HG02840 (cell line): ENCODE results near the gene OR7C2.

ENCODE experiments used
- ATAC-seq: cut with Tn5 transposase; IDR thresholded peaks from one replicate; pipeline ENCODE4 v1.9.1; 2021; ENCODE audit warnings: mild to moderate bottlenecking, moderate library complexity, moderate number of reproducible peaks; ENCODE audit not compliant: unreplicated experiment, low FRiP score

Gene OR7C2

DNA sequence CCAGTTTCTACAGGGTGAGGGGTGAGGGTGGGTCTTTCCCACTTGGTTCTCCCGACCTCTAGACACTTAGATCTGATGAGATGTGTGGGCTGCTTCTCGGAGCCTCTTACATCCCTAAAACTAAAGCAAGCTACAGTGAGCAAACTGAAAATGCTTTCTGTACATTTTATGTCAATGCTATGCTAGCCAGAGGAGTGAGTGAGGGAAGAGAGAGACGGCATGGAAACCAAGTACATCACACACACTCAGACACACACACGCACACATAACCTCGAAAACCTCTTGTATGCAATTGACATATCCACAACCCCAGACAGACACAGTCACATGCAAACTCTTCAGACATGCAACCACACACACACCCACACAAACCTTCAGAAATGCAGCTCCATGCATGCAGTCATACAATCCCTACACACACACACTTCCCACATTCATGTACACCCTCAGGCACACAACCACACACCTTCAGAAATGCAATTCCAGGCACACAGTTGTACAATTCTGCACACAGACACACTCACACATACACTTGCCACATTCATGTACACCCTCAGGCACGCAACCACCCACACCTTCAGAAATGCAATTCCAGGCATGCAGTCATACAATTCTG lies 37.0 kb downstream of the OR7C2 start:
- ATAC-seq = no peak

DNA sequence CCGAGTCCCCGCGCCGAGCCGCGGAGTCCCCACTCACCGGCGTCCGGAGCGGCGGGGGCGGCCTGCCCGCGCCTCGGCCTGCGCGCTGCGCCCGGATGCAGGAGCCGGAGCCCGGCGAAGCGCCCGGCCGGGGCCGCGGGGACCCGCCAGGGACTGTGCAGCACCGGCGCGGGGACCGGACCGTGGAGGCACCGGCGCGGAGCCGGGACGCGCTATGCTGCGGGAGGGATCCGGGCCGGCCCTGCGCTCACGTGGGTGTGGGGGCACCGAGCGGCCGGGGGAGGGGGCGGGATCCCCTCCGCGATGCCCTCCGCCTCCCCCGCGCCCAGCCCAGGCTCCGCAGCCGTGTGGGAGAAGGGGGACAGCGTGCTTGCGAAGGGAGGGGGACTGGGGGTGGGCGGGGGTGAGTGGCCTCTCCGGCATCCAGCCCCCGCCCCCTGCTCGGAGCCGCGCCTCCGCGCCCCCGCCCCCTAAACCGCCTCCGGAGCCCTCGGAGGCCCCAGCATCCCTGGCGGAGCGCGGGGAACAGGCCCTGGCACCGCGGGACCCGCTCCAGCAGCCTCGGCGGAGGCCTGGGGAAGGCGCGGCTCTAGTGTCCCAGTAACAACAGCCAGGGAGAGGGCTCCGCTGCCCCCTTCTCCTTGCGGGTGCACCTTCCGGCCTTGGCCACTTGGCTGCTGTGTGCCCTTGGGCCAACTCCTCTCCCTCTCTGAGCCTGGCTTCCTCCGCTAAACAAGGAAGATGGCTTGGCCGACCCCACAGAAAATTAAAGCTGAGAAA lies 38.4 kb downstream of the OR7C2 start, which contains the start of gene SLC1A6:
SLC1A6 (minus strand) TSS at position 389 of the 780 bp plus-strand sequence. CDS start 6,954 bp downstream, outside the sequence.
- ATAC-seq = no peak

DNA sequence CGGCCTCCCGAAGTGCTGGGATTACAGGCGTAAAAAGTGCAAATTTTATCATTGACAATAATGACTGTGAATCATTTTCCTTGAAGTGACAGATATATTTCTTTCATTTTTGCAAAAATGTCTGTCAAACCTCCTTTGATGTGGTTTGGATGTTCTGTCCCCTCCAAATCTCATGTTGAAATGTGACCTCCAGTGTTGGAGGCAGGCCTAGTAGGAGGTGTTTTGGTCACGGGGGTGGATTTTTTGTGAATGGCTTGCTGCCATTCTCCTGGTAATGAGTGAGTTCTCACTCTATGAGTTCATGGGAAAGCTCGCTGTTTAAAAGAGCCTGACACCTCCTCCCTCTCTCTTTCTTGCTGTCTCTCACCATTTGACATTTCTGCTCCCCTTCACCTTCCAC lies 43.8 kb downstream of the OR7C2 start:
- ATAC-seq = no peak
